Myocyte (in vitro differentiated cells): Measurements from ENCODE around the gene CTDSP2. TPM values are rescaled to one million over a fixed set of nuclear protein-coding genes. Genes with fewer than 3 reads are reported as not detected.
A peak's percentile ranks its signal among the peaks of the same experiment; 100 is the strongest.

Source experiments
- microRNA counts: library from miRNA; unstranded; fragments of <30 nt; microRNA quantifications from one replicate; lab custom pipeline; 2016
- microRNA-seq: library from miRNA; unstranded; fragments of <30 nt; microRNA quantifications from one replicate; pipeline ENCODE4, GENCODE V29; 2016
- total RNA-seq: library from RNA; depleted of rRNA; stranded (reverse); fragments of >200 nt; gene quantifications from 2 replicates; pipeline ENCODE4 v1.2.3, GENCODE V29; 2014

The CTDSP2 gene
- total RNA-seq, 1 donor from 2014 or later, result 43.4 TPM

MicroRNA genes within 50 kb of the gene (microRNA counts, 767-probe panel; counts per million panel counts)
- microRNA hsa-miR-26a-5p (lab: Ali Mortazavi, UCI), result 9,994 counts per million, percentile 39 among the panel's probes with 10 or more counts

Small RNAs within 50 kb of the gene (microRNA-seq; reads per million reads assigned to microRNA genes)
- gene MIR26A2, result 148 reads per million, percentile 61 among the genes with 10 or more reads in this experiment

Other genes starting within 250 kb of the CTDSP2 start
- 22.1 and 22.5 TPM in 2 replicates for gene DTX3, start 241.9 kb downstream of the CTDSP2 start, total RNA-seq
- gene ARHGEF25, start 235.3 kb downstream of the CTDSP2 start, total RNA-seq, result 8.6 and 12.4 TPM in 2 replicates
- 2.5 and 3.4 TPM in 2 replicates for gene B4GALNT1, start 213.5 kb downstream of the CTDSP2 start, total RNA-seq
- 288 and 306 TPM in 2 replicates for gene OS9, start 152.6 kb downstream of the CTDSP2 start, total RNA-seq
- gene AGAP2, start 108.0 kb downstream of the CTDSP2 start, total RNA-seq, result 9.8 and 30.2 TPM in 2 replicates
- 50.7 and 141 TPM in 2 replicates for gene TSPAN31, start 101.7 kb downstream of the CTDSP2 start, total RNA-seq
- gene CDK4, start 94.4 kb downstream of the CTDSP2 start, total RNA-seq, result 175 and 180 TPM in 2 replicates
- gene MARCHF9, start 91.6 kb downstream of the CTDSP2 start, total RNA-seq, result 8.7 and 9.1 TPM in 2 replicates
- 1.2 TPM in 1 of 2 replicates, not detected in the other for gene CYP27B1, start 79.7 kb downstream of the CTDSP2 start, total RNA-seq
- gene METTL1, start 74.6 kb downstream of the CTDSP2 start, total RNA-seq, result 9.9 and 13.6 TPM in 2 replicates
- 2.7 and 3.1 TPM in 2 replicates for gene EEF1AKMT3, start 74.1 kb downstream of the CTDSP2 start, total RNA-seq
- 50.0 and 51.9 TPM in 2 replicates for gene TSFM, start 63.9 kb downstream of the CTDSP2 start, total RNA-seq
- gene AVIL, start 28.0 kb downstream of the CTDSP2 start, total RNA-seq, result 0.48 TPM in 1 of 2 replicates, not detected in the other
- gene ATP23, start 94.8 kb upstream of the CTDSP2 start, total RNA-seq, result 4.1 and 7.0 TPM in 2 replicates